ENCODE data around the gene SLC44A3. TPM values are rescaled to one million over a fixed set of nuclear protein-coding genes. Genes with fewer than 3 reads are reported as not detected.

Gene SLC44A3
- total RNA-seq, 3 donors from 2014 or later: 2.1 to 12.6 (median 10.5) TPM

DNA sequence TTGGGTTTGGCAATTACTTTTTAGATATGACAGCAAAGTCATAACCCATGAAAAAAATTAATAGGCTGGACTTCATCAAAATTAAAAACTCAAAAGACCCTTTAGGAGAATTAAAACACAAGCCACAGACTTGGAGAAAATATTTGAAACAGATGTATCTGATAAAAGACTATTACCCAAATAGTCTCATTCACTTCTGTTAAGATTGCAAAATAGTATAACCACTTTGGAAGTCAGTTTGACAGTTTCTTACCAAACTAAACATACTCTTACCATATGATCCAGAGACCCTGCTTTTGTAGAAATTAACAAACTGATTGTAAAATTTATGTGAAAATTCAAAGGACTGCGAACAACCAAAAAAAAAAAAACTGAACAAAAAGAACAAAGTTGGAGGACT lies 32.5 kb upstream of the SLC44A3 start:
- Histone ChIP-seq H3K27me3 (no peaks in the 10 kb centered on the region), H3K9me3 (no peaks in the 10 kb centered on the region), H3K4me1 (peaks cover 0 to 11% of the 10 kb centered on the region in 2 donors), H3K27ac (no peak overlapping the region), H3K4me3 (no peak overlapping the region), H3K36me3 (no peaks in the 10 kb centered on the region)
- TF ChIP-seq, protein P1, sequence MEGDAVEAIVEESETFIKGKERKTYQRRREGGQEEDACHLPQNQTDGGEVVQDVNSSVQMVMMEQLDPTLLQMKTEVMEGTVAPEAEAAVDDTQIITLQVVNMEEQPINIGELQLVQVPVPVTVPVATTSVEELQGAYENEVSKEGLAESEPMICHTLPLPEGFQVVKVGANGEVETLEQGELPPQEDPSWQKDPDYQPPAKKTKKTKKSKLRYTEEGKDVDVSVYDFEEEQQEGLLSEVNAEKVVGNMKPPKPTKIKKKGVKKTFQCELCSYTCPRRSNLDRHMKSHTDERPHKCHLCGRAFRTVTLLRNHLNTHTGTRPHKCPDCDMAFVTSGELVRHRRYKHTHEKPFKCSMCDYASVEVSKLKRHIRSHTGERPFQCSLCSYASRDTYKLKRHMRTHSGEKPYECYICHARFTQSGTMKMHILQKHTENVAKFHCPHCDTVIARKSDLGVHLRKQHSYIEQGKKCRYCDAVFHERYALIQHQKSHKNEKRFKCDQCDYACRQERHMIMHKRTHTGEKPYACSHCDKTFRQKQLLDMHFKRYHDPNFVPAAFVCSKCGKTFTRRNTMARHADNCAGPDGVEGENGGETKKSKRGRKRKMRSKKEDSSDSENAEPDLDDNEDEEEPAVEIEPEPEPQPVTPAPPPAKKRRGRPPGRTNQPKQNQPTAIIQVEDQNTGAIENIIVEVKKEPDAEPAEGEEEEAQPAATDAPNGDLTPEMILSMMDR (IDR thresholded peaks at IDR 0.05): no peak
- TF ChIP-seq POLR2A (IDR thresholded peaks at IDR 0.05): no peak
- TF ChIP-seq POLR2AphosphoS5 (IDR thresholded peaks at IDR 0.05): no peak
- intact Hi-C loops (cut with DNase I; ENCODE audit: low total_unique reads): no loop called here
- DNase-seq (ENCODE audit: low spot score in 2 of 2): no peak

DNA sequence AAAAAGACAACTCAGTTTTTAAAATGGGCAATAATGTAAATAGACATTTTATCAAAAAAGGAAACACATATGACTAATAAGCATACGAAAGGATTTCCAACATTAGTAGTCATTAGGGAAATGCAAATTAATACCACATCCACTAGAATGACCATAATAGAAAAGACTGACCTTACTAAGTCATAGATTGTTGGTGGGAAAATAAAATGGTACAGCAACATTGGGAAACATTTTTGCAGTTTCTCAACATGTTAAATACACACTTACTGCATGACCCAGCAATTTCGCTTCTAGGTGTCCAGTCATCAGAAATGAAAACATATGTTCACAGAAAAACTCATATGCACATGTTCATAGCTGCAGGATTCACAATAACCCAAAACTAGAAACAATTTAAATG lies 29.9 kb upstream of the SLC44A3 start:
- Histone ChIP-seq H3K4me1 (no peaks in the 10 kb centered on the region), H3K9me3 (no peaks in the 10 kb centered on the region), H3K36me3 (no peaks in the 10 kb centered on the region), H3K27ac (no peak overlapping the region), H3K4me3 (no peak overlapping the region), H3K27me3 (no peaks in the 10 kb centered on the region)
- no peak for DNase-seq (ENCODE audit: low spot score in 2 of 2)
- intact Hi-C loops (cut with DNase I; ENCODE audit: low total_unique reads): no loop called here
- TF ChIP-seq POLR2A (IDR thresholded peaks at IDR 0.05) (no peak), POLR2AphosphoS5 (IDR thresholded peaks at IDR 0.05) (no peak)
- TF ChIP-seq, protein P1 (IDR thresholded peaks at IDR 0.05): no peak

DNA sequence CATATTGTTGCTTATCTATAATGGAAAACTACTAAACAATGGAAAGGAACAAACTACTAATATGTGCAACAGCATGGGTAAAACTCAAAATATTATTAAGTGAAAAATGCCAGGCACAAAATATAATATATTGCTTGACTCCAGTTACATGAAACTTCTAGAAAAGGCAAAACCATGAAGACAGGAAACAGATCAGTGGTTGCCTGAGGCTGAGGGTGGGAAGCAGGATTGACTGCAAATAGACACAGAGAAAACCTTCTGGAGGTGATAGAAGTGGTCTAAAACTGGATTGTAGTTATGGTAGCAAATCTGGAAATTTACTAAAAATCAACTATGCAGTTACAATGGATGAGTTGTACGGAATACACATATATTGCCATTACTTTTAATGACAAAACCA lies 29.5 kb upstream of the SLC44A3 start:
- H3K4me1 ChIP-seq: no peaks in the 10 kb centered on the region
- no peak for DNase-seq (ENCODE audit: low spot score in 2 of 2)
- H3K27ac ChIP-seq: no peak overlapping the region
- no peaks in the 10 kb centered on the region for H3K36me3 ChIP-seq
- H3K27me3 ChIP-seq: no peaks in the 10 kb centered on the region
- no peaks in the 10 kb centered on the region for H3K9me3 ChIP-seq
- TF ChIP-seq, protein P1 (IDR thresholded peaks at IDR 0.05): no peak
- TF ChIP-seq POLR2A (IDR thresholded peaks at IDR 0.05) (no peak), POLR2AphosphoS5 (IDR thresholded peaks at IDR 0.05) (no peak)
- no peak overlapping the region for H3K4me3 ChIP-seq
- intact Hi-C loops (cut with DNase I; ENCODE audit: low total_unique reads): no loop called here

DNA sequence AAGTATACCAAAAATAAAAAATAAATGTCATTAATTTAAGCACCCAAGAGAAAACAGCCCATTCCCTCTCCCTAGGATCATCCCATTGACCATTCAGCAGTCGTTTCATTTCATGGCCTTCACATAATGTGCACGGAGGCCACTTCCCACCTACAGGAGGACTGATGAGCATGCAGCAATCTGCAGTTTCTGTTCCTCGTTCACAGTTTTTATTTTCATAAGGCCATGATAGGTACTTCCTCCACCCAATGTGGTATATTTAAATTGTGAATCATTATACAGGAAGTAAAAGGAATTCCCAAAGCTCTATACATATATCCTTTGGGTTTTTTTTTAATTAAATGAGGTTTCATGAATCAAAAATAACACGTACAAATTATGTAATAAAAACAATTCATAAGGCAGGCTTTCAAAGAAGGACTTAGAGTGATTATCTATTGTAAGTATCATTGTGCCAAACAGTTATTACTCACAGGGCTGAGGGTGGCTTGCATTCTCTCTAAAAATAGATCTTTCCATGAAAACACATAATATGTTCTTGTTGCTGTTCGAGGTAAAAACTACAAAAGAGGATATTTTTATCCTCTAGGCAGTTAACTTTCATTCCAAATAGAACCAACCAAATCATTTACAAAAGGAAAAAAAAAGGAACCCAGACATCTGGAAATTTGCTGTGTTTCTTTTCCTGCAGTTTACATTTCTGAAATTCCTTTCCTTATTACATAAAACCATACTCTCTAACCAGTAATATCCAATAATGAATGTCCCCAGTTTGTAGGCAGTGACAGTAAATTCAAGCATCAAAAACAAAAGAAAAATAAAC lies 27.5 kb upstream of the SLC44A3 start:
- no peak for DNase-seq (ENCODE audit: low spot score in 2 of 2)
- intact Hi-C loops (cut with DNase I; ENCODE audit: low total_unique reads): no loop called here
- TF ChIP-seq POLR2AphosphoS5 (IDR thresholded peaks at IDR 0.05) (no peak), POLR2A (IDR thresholded peaks at IDR 0.05) (no peak)
- TF ChIP-seq, protein P1 (IDR thresholded peaks at IDR 0.05): peak in 2 of 3 donors; percentile 23 to 34
- H3K36me3 ChIP-seq: no peaks in the 10 kb centered on the region
- H3K4me1 ChIP-seq: no peaks in the 10 kb centered on the region
- H3K9me3 ChIP-seq: no peaks in the 10 kb centered on the region
- H3K27me3 ChIP-seq: no peaks in the 10 kb centered on the region
- peak overlapping the region; percentile 88 to 89 for H3K27ac ChIP-seq
- no peak overlapping the region for H3K4me3 ChIP-seq

DNA sequence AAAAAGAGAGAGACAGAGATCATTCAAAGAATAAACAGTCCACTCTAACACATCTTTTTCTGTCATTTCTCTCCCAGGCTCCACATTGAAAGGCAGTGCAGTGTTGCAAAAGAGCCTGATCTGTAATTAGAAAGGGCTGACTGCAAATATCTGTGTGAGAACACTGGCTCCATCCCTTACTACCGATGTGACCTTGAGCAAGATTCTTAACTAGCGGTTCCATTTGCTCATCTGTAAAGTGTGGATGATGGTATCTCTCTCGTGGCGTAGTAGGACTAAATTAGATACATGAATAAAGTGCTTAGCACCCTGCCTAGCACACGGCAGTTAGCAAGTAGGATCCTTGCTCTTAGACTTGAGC lies 26.9 kb upstream of the SLC44A3 start:
- Histone ChIP-seq H3K27me3 (no peaks in the 10 kb centered on the region), H3K36me3 (no peaks in the 10 kb centered on the region), H3K9me3 (no peaks in the 10 kb centered on the region), H3K4me3 (no peak overlapping the region), H3K27ac (peak overlapping the region; percentile 88 to 89), H3K4me1 (no peaks in the 10 kb centered on the region)
- DNase-seq (ENCODE audit: low spot score in 2 of 2): no peak
- TF ChIP-seq POLR2A (IDR thresholded peaks at IDR 0.05) (no peak), POLR2AphosphoS5 (IDR thresholded peaks at IDR 0.05) (peak in 2 of 3 donors; percentile 47 to 66)
- TF ChIP-seq, protein P1 (IDR thresholded peaks at IDR 0.05): no peak
- intact Hi-C loops (cut with DNase I; ENCODE audit: low total_unique reads): no loop called here
